ENCODE results near the gene IL18R1.

IL18R1 gene

DNA sequence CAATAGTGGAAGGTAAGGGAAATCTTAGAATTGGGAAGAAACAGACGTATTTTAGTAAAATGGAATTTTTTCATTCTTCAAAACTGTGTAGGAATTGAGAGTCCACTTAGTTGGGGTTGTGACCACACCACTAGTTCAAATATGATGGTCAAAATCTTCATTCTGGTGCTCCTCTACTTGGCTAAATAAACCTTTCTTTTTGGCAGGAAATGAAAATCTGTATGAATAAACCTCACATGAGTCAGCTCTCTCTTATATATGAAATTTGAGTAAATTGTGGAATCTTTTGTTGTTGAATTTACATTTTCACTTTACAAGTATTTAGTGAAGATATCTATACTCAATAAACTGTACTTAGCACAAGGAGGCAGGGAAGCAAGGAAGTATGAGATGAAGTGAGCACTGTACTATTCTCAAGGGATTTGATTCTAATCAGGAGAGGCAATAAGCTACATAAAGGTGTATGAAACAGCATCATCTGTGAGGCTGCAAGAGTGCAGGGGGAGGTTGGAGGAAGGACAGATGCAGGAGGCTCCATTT lies 20.5 kb downstream of the IL18R1 start:
- TF ChIP-seq ZFX (IDR thresholded peaks at IDR 0.05) = no peak
- TF ChIP-seq, protein P1, sequence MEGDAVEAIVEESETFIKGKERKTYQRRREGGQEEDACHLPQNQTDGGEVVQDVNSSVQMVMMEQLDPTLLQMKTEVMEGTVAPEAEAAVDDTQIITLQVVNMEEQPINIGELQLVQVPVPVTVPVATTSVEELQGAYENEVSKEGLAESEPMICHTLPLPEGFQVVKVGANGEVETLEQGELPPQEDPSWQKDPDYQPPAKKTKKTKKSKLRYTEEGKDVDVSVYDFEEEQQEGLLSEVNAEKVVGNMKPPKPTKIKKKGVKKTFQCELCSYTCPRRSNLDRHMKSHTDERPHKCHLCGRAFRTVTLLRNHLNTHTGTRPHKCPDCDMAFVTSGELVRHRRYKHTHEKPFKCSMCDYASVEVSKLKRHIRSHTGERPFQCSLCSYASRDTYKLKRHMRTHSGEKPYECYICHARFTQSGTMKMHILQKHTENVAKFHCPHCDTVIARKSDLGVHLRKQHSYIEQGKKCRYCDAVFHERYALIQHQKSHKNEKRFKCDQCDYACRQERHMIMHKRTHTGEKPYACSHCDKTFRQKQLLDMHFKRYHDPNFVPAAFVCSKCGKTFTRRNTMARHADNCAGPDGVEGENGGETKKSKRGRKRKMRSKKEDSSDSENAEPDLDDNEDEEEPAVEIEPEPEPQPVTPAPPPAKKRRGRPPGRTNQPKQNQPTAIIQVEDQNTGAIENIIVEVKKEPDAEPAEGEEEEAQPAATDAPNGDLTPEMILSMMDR (conservative IDR thresholded peaks at IDR 0.05) = no peak
- no peak overlapping the region for H3K27ac ChIP-seq

DNA sequence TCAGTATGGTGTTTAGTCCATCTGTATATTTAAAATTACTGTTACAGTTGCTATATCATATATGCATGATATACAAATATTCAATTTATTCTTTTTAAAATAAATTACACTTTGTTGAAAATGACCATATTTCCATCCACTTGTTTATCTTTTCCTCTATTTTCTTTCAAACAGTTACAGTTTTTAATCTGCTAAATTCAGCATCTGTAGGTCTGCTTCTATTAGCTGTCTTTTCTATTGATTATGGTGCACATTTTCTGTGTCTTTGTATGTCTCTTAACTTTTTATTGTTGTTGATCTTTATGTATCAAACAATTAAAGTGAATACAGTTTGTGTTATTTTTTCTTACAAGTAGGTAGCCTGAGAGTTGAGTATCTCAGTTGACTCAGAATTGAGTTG lies 28.1 kb downstream of the IL18R1 start:
- TF ChIP-seq, protein P1 (conservative IDR thresholded peaks at IDR 0.05) = no peak
- no peak for TF ChIP-seq ZFX (IDR thresholded peaks at IDR 0.05)
- no peak overlapping the region for H3K27ac ChIP-seq

DNA sequence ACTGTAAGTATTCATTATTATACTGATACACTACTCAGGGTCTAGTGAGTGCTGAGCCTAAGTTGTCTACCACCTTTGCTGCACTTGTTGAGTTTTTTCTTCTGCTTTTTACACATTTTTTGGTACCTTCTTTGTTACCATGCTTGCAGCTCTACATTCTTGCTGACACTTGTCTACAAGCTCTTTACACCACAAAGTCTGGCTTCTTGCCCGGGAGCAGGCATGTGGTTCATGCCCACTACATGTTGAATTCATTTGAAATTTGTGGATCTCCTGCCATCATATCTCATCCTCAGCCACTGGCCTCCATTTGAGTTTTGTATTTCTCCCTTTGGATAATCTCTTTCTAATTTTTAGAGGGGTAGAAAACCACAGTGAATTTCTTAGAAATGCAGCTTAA lies 29.9 kb downstream of the IL18R1 start:
- H3K27ac ChIP-seq = no peak overlapping the region
- TF ChIP-seq ZFX (IDR thresholded peaks at IDR 0.05) = no peak
- TF ChIP-seq, protein P1 (conservative IDR thresholded peaks at IDR 0.05) = no peak

DNA sequence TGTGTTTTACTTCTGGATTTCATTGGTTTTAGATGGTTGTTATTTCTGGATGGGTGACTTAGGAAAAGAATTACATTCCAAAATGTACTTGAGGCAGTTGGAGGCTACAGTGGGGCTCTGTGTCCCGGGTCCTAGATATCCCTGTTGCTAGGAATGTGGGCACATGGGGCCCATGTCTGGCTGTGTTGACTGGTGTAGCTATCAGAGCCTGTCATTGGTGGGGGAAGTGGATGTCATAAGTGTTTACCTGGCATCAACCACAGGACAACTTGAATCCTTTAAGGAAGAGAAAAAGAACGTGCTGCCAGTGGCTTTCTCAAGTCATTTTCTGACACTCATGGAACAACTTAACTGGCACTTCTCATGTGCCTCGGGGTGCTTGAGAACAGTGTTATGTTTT lies 30.4 kb downstream of the IL18R1 start:
- TF ChIP-seq ZFX (IDR thresholded peaks at IDR 0.05) = no peak
- TF ChIP-seq, protein P1 (conservative IDR thresholded peaks at IDR 0.05) = no peak
- no peak overlapping the region for H3K27ac ChIP-seq

DNA sequence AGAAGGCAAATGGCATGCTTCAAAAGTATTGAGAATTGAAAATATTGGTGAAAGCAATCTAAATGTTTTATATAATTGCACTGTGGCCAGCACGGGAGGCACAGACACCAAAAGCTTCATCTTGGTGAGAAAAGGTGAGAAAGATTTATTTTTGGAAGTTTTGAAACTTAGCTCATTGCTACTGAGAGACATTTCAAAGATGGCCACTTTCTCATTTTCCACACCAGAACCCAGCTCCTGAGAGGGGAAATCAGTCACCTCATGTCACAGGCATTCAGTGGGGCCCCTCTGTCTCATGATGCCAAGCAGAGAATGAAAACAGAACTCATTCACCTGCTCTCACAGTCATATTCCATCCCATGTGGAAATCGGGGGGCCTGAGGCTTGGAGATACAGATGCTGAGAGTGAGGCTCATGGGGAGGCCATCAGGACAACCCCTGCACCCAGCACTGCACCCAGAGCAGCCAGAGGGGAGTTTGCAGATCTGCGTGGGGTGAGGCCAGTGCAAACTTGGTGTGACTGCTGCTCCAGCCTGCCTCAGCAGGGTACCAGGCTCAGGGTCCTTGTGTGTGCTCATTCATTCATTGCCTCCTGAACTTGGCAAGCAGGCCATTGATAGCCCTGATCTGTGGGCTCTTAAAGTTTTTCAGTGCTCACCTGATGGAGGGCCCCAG lies 31.4 kb downstream of the IL18R1 start:
- H3K27ac ChIP-seq = no peak overlapping the region
- TF ChIP-seq, protein P1 (conservative IDR thresholded peaks at IDR 0.05) = no peak
- no peak for TF ChIP-seq ZFX (IDR thresholded peaks at IDR 0.05)

DNA sequence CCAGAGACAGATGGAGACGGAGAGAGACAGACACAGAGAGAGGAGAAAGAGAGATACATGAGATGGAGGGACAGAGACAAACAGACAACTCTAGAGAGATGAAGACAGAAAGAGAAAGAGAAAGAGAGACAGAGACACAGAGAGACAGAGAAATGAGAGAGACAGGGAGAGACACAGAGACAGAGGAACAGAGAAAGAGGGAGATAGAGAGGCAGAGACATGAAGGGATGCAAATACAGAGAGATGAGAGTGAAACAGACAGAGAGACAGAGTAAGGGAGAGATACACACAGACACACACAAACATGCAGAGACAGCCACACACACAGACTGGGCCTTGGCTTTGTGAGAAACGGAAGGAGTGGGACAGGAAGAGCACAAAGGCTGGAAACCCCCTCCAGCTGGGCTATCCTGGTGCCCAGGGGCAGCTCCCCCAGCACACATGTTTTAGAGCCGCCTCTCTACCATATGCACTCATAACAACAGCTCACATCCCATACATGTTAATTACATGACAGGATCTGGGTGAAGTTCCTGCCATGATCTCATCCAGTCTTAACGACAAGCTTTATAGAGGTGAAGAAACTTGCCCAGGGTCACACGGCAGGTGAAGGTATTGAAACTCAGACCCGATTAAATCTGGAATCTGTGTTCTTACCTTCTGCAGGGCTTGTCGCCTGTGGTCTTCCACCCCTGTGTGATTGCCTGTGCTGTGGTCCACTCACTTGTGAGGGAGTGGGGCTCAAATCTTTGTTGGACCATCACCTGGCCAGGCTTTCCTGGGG lies 32.4 kb downstream of the IL18R1 start:
- no peak overlapping the region for H3K27ac ChIP-seq
- TF ChIP-seq, protein P1 (conservative IDR thresholded peaks at IDR 0.05) = no peak
- TF ChIP-seq ZFX (IDR thresholded peaks at IDR 0.05) = no peak

DNA sequence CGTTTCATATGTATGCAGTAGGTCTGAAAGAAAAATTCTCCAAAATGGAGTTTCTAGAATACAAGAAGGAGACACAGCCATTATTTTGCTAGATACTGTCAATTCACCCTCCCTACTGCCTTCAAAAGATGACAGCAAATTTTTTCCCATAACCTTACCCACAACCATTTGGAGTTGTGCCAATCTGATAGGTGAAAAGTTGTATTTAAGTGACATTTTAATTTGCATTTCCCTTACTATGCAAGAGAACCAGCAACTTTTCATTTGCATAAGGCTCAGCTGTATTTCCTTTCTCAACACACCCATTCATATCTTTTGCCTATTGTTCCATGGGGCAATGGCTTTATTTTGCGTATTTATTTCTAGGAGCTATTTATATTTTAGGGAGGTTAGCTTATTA lies 36.0 kb downstream of the IL18R1 start:
- no peak for TF ChIP-seq ZFX (IDR thresholded peaks at IDR 0.05)
- TF ChIP-seq, protein P1 (conservative IDR thresholded peaks at IDR 0.05) = no peak
- H3K27ac ChIP-seq = no peak overlapping the region
